ENCODE measurements around the gene SYT5.

SYT5 gene

GRCh38 chr19:55146705-55147273, 33.3 kb downstream of the SYT5 start:
- no peak for DNase-seq (ENCODE audit: low read depth)

GRCh38 chr19:55146078-55146704, 33.9 kb downstream of the SYT5 start:
- no peak for DNase-seq (ENCODE audit: low read depth)

- no peak for DNase-seq (ENCODE audit: low read depth)
Observed at GRCh38 chr19:55145232-55145631, 34.9 kb downstream of the SYT5 start.

GRCh38 chr19:55141696-55142095, 38.4 kb downstream of the SYT5 start:
- no peak for DNase-seq (ENCODE audit: low read depth)

GRCh38 chr19:55137915-55138314, 42.2 kb downstream of the SYT5 start:
- DNase-seq (ENCODE audit: low read depth), result no peak

GRCh38 chr19:55136399-55137102, 43.5 kb downstream of the SYT5 start:
- DNase-seq (ENCODE audit: low read depth), result no peak

- no peak for DNase-seq (ENCODE audit: low read depth)
Observed at GRCh38 chr19:55134736-55135135, 45.4 kb downstream of the SYT5 start.

GRCh38 chr19:55133639-55134444, 46.2 kb downstream of the SYT5 start:
- no peak for DNase-seq (ENCODE audit: low read depth)

- DNase-seq (ENCODE audit: low read depth), result no peak
Observed at GRCh38 chr19:55132453-55133129, 47.5 kb downstream of the SYT5 start.

- no peak for DNase-seq (ENCODE audit: low read depth)
Observed at GRCh38 chr19:55131421-55131820, 48.7 kb downstream of the SYT5 start.
